HG02973 (cell line): ENCODE measurements around the gene SLC30A1.

ENCODE experiments used
- ATAC-seq: cut with Tn5 transposase; IDR thresholded peaks from one replicate; pipeline ENCODE4 v1.9.1; 2021; ENCODE audit warnings: moderate library complexity; ENCODE audit not compliant: unreplicated experiment

The SLC30A1 gene

GRCh38 chr1:211527888-211528287, 51.1 kb downstream of the SLC30A1 start:
- ATAC-seq = no peak

GRCh38 chr1:211527006-211527405, 52.0 kb downstream of the SLC30A1 start:
- peak; percentile 49 for ATAC-seq

GRCh38 chr1:211526101-211526500, 52.9 kb downstream of the SLC30A1 start:
- no peak for ATAC-seq

- no peak for ATAC-seq
Observed at GRCh38 chr1:211525101-211525676, 53.8 kb downstream of the SLC30A1 start.

- ATAC-seq = no peak
Observed at GRCh38 chr1:211524521-211524920, 54.4 kb downstream of the SLC30A1 start.

- ATAC-seq = no peak
Observed at GRCh38 chr1:211522804-211523203, 56.2 kb downstream of the SLC30A1 start.
